HEK293 (cell line): ENCODE data around the gene ZNF564.

ENCODE experiments used
- KLF16 ChIP-seq: fragments of 450-650 bp; formaldehyde crosslinking; IDR thresholded peaks from 2 replicates; pipeline ENCODE4 v1.5.1; 2017; ENCODE audit warnings: missing biosample characterization, missing genetic modification characterization
- PRDM10 ChIP-seq: fragments of 450-650 bp; formaldehyde crosslinking; IDR thresholded peaks from 2 replicates; pipeline ENCODE4 v1.5.1; 2016; ENCODE audit warnings: missing biosample characterization, missing genetic modification characterization
- ZBTB11 ChIP-seq: fragments of 450-650 bp; formaldehyde crosslinking; conservative IDR thresholded peaks from 2 replicates; pipeline ENCODE4 v1.5.1; 2016; ENCODE audit warnings: low read depth, missing biosample characterization, missing genetic modification characterization
- ZNF132 ChIP-seq: fragments of 450-650 bp; formaldehyde crosslinking; IDR thresholded peaks from 2 replicates; pipeline ENCODE4 v1.5.1; 2017; ENCODE audit warnings: missing biosample characterization, missing genetic modification characterization, borderline replicate concordance
- ZNF148 ChIP-seq: fragments of 450-650 bp; formaldehyde crosslinking; IDR thresholded peaks from 2 replicates; pipeline ENCODE4 v1.5.0; 2017; ENCODE audit warnings: missing biosample characterization, missing genetic modification characterization, borderline replicate concordance
- ZNF169 ChIP-seq: fragments of 450-650 bp; formaldehyde crosslinking; IDR thresholded peaks from 2 replicates; pipeline ENCODE4 v1.5.1; 2016; ENCODE audit warnings: missing biosample characterization, missing genetic modification characterization
- ZNF510 ChIP-seq: fragments of 450-650 bp; formaldehyde crosslinking; IDR thresholded peaks from 2 replicates; pipeline ENCODE4 v1.5.1; 2018; ENCODE audit warnings: mild to moderate bottlenecking, missing genetic modification characterization, missing biosample characterization; ENCODE audit not compliant: insufficient replicate concordance
- ZNF561 ChIP-seq: fragments of 450-650 bp; IDR thresholded peaks from 2 replicates; pipeline ENCODE4 v1.5.1; 2018; ENCODE audit warnings: missing biosample characterization, missing genetic modification characterization, borderline replicate concordance
- TF ChIP-seq, protein P1 (sequence below): fragments of 450-650 bp; formaldehyde crosslinking; IDR thresholded peaks from 2 replicates; pipeline ENCODE4 v1.5.1; 2016; ENCODE audit warnings: missing biosample characterization, missing genetic modification characterization
- TF ChIP-seq, protein P2 (sequence below): fragments of 450-650 bp; formaldehyde crosslinking; IDR thresholded peaks from 2 replicates; pipeline ENCODE4 v1.5.1; 2016; ENCODE audit warnings: missing biosample characterization, missing genetic modification characterization

DNA sequence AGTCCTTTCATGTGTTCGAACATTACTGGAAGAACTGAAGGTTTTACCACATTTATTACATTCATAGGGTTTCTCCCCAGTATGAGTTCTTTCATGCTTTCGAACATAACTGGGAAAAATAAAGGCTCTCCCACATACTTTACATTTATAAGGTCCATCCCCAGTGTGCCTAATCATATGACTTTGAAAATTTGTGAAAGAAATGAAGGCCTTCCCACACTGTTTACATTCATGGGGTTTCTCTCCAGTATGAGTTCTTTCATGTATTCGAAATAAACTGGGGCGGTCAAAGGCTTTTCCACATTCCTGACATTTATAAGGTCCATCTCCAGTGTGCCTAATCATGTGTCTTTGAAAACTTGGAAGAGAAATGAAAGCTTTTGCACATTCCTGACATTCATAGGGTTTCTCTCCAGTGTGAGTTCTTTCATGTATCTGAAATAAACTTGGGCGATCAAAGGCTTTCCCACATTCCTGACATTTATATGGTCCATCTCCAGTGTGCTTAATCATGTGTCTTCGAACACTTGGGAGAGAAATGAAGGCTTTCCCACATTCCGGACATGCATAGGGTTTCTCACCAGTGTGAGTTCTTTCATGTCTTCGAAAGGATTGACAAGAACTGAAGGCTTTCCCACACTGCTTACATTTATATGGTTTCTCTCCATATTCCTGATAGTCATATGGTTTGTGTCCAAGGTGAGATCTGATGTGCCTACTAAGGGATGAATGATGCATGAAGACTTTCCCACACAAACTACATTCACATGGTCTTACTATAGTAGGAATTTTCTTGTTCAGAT is 24.0 kb downstream of the ZNF564 start:
- TF ChIP-seq ZNF148 (tag by site-specific recombination) (no peak), ZNF561 (tag by site-specific recombination) (no peak), ZBTB11 (tag by site-specific recombination) (no peak), ZNF510 (no peak), ZNF169 (tag by site-specific recombination) (no peak), ZNF132 (no peak), KLF16 (tag by site-specific recombination) (no peak), PRDM10 (tag by site-specific recombination) (no peak)
- TF ChIP-seq, protein P1, sequence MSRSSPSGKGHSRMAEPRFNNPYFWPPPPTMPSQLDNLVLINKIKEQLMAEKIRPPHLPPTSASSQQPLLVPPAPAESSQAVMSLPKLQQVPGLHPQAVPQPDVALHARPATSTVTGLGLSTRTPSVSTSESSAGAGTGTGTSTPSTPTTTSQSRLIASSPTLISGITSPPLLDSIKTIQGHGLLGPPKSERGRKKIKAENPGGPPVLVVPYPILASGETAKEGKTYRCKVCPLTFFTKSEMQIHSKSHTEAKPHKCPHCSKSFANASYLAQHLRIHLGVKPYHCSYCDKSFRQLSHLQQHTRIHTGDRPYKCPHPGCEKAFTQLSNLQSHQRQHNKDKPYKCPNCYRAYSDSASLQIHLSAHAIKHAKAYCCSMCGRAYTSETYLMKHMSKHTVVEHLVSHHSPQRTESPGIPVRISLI (tag by site-specific recombination) = no peak
- TF ChIP-seq, protein P2, sequence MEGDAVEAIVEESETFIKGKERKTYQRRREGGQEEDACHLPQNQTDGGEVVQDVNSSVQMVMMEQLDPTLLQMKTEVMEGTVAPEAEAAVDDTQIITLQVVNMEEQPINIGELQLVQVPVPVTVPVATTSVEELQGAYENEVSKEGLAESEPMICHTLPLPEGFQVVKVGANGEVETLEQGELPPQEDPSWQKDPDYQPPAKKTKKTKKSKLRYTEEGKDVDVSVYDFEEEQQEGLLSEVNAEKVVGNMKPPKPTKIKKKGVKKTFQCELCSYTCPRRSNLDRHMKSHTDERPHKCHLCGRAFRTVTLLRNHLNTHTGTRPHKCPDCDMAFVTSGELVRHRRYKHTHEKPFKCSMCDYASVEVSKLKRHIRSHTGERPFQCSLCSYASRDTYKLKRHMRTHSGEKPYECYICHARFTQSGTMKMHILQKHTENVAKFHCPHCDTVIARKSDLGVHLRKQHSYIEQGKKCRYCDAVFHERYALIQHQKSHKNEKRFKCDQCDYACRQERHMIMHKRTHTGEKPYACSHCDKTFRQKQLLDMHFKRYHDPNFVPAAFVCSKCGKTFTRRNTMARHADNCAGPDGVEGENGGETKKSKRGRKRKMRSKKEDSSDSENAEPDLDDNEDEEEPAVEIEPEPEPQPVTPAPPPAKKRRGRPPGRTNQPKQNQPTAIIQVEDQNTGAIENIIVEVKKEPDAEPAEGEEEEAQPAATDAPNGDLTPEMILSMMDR (tag by site-specific recombination) = no peak
